ENCODE measurements around the gene CCDC137. TPM values are rescaled to one million over a fixed set of nuclear protein-coding genes. Genes with fewer than 3 reads are reported as not detected.

CCDC137 gene
- total RNA-seq, 1 donor from 2014 or later: 41.3 TPM

GRCh38 chr17:81695211-81695610, 28.7 kb downstream of the CCDC137 start:
- ATAC-seq (ENCODE audit: low read depth): no peak
- no peak for DNase-seq
- H3K4me3 Mint-ChIP-seq: no peak overlapping the region
- H3K4me1 Mint-ChIP-seq: no peaks in the 10 kb centered on the region
- no peak for TF ChIP-seq CTCF (IDR thresholded peaks at IDR 0.05)
- H3K27me3 Mint-ChIP-seq: no peaks in the 10 kb centered on the region
- no peak overlapping the region for H3K27ac Mint-ChIP-seq
- ChIA-PET CTCF (no interaction called here), POLR2A (no interaction called here)
- H3K9me3 Mint-ChIP-seq: no peaks in the 10 kb centered on the region
- peaks cover 64% of the 10 kb centered on the region for H3K36me3 Mint-ChIP-seq (ENCODE audit: low read depth)
- intact Hi-C loops (cut with micrococcal nuclease): no loop called here

- ChIA-PET POLR2A (interaction anchor here (1.1 kb wide), 1 partner anchor 12 kb away, joined by 6 read pairs; the partner anchor contains the start of genes ARL16 and HGS), CTCF (no interaction called here)
- intact Hi-C loops (cut with micrococcal nuclease): no loop called here
- DNase-seq (no peak), ATAC-seq (ENCODE audit: low read depth) (no peak)
- no peak overlapping the region for H3K4me3 Mint-ChIP-seq
- H3K4me1 Mint-ChIP-seq: peaks cover 3% of the 10 kb centered on the region
- H3K9me3 Mint-ChIP-seq: no peaks in the 10 kb centered on the region
- H3K36me3 Mint-ChIP-seq (ENCODE audit: low read depth): peaks cover 65% of the 10 kb centered on the region
- no peak overlapping the region for H3K27ac Mint-ChIP-seq
- no peak for TF ChIP-seq CTCF (IDR thresholded peaks at IDR 0.05)
- no peaks in the 10 kb centered on the region for H3K27me3 Mint-ChIP-seq
These were observed 29.3 kb downstream of the CCDC137 start for GRCh38 chr17:81695801-81696200.

GRCh38 chr17:81696218-81696941, 29.8 kb downstream of the CCDC137 start:
- Mint-ChIP-seq H3K4me1 (peaks cover 8% of the 10 kb centered on the region), H3K9me3 (no peaks in the 10 kb centered on the region), H3K4me3 (no peak overlapping the region), H3K36me3 (ENCODE audit: low read depth) (peaks cover 65% of the 10 kb centered on the region), H3K27me3 (no peaks in the 10 kb centered on the region), H3K27ac (no peak overlapping the region)
- ChIA-PET POLR2A (interaction anchor here (1.1 kb wide), 1 partner anchor 13 kb away, joined by 6 read pairs; the partner anchor contains the start of genes ARL16 and HGS), CTCF (no interaction called here)
- intact Hi-C loops (cut with micrococcal nuclease): no loop called here
- no peak for TF ChIP-seq CTCF (IDR thresholded peaks at IDR 0.05)
- ATAC-seq (ENCODE audit: low read depth): no peak
- no peak for DNase-seq

- TF ChIP-seq CTCF (IDR thresholded peaks at IDR 0.05): no peak
- H3K36me3 Mint-ChIP-seq (ENCODE audit: low read depth): peaks cover 58% of the 10 kb centered on the region
- DNase-seq: no peak
- no peak overlapping the region for H3K27ac Mint-ChIP-seq
- intact Hi-C loops (cut with micrococcal nuclease): no loop called here
- no peak for ATAC-seq (ENCODE audit: low read depth)
- ChIA-PET POLR2A (no interaction called here), CTCF (no interaction called here)
- no peaks in the 10 kb centered on the region for H3K9me3 Mint-ChIP-seq
- H3K4me1 Mint-ChIP-seq: peaks cover 19% of the 10 kb centered on the region
- no peak overlapping the region for H3K4me3 Mint-ChIP-seq
- no peaks in the 10 kb centered on the region for H3K27me3 Mint-ChIP-seq
These were observed 30.9 kb downstream of the CCDC137 start for GRCh38 chr17:81697261-81698044.
